HG02763 (cell line): ENCODE data around the gene SRC.

ENCODE experiments used
- ATAC-seq: cut with Tn5 transposase; IDR thresholded peaks from one replicate; pipeline ENCODE4 v1.9.1; 2021; ENCODE audit warnings: mild to moderate bottlenecking, moderate library complexity; ENCODE audit not compliant: unreplicated experiment

The SRC gene

DNA sequence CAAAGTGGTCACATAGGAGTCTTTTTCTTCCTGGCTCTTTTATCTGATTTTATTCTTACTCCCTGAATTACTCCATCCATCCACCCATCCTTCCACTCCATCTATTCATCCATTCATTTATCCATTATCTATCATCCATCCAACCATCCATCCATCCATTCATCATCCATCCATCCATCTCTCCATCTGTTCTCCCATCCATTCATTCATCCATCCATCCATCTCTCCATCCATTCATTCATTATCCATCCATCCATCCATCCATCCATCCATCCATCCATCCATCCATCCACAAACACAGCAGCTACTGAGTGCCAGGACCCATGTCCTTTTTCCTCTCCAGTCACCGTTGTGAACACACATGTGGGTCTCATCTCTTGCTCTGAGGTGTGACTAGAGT is 96.6 kb downstream of the SRC start:
- ATAC-seq: no peak

DNA sequence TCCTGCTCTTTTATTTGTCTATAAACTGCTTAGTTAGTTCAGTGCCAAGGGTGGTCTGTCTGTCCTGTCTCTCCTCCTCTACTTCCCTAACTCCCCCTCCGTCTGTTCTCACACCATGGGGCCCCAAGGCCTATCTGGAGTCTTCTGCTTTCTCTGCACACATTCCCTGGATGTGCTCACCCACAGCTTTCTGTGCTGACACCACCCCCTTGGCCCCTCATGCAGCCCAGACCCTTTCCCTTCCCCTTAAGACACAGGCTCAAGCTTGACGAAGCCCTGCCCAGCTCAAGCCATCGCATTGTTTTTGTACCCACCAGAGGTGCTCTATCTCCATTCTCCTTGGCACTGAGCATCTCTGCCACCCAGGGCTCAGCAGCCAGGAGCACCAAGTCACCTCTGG is 97.0 kb downstream of the SRC start:
- no peak for ATAC-seq

DNA sequence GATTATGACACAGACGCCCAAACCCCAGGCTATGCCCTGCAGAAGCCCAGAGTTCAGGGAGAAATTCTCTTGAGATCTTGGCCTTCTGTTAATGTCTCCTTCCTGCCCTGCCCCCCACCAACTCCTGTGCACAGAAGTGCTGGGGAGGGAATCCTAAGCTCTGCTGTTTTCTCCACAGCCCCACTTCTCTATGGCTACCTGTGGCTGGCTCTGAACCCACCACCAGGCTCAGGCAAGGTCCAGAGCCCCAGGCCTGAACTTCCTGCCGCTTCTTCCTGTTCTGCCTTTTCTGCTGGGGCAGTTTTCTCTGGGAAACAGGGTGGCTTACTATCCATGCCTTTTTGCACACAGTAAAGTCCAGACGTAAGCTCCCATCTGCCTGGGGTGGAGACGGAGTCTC is 97.7 kb downstream of the SRC start:
- ATAC-seq: no peak

DNA sequence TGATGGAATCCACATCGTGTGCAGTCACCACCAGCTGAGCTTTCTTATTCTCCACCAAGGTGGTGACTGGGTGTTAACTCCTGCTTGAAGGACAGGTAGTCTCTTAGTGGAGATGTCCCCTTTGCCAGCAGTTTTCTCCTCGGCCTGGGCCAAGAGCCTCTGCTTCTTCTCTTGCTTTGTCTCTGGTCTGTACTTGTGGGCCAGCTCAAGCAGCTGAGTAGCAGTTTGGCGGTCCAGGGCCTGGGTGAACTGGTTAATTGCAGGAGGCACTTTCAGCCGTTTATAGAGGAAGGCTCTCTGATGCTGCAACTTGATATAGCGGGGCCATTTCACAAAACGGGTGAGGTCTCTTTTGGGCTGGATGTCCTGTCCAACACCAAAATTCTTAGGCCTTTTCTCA is 99.1 kb downstream of the SRC start:
- ATAC-seq: no peak

DNA sequence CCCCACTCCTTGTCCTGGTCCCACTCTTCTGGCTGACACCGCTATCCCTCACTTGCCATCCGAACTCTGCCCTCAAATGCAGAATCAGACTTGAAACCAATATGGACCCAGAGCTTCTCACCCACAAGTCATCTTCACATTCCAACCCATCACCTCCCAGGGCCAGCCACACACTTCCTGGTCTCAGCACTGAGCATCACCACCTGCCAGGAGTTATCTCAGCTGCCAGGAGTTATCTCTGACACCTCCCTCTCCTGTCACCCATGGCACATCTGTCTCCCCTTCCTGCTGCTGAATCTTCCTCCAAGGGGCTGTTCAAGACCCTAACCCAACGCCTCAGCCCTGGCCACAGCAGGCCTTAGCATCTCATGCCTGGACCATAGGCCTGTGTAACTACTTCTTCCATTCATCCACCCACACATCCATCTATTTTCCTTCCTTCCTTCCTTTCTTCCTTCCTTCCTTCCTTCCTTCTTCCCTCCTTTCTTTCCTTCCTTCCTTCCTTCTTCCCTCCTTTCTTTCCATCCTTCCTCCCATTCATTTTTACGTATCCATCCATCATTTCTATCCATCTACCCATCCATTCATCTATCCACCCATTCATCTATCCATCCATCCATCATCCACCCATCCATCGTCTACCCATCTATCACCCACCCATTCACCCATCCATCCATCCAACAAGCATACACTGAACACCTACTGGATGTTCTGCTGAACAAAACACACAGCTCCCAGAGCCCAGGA is 100.5 kb downstream of the SRC start:
- ATAC-seq: no peak

DNA sequence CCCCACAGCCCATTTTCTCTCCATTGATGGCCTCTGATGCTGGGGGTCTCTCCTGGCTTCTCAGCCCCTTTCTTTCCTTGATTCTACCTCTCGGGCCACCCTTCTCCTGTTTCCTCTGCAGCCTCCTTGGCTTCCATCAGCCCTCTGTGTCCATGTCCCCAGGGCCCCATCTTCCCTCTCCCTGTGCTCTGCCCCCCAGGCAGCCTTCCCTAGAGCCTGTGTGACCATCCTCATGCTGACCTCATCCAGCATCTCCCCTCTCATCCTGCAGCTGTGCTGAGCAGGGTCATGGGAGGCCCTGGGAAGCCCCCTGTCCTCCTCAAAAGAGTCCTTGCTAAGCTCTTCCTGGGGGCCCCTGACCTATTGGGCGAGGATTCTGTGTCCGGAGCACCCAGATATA is 101.7 kb downstream of the SRC start:
- ATAC-seq: no peak

DNA sequence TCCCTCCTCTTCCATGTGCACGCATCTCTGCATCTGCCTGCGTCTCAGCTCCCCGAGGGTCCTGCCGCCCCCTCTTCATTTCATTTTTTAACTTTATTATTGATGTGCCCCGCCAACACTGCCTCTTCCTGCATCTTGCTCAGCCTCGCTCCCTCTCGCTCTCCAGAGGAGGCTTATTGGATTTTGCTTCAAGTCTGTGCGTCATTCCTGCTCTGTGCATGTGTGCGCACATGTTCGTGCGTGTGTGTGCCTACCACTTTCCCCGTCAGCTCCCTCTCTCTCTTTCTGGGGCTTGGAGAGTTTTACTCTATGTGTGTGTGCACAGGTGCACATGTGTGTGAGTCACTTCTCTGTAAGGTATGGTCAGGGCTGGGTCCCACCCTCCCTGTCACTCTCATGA is 103.3 kb downstream of the SRC start:
- no peak for ATAC-seq

DNA sequence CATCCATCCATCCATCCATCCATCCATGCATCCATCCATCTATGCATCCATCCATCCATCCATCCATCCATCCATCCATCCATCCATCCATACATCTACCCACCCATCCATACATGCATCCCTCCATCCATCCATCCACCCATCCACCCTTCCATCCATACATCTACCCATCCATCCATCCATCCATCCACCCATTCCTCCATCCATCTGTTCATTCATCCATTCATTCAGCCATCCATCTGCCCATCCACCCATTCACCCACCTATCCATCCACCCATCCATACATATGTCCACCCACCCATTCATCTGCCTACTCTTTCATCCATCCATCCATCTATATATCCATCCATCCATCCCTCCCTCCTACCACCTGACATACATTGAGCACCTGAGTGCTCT is 104.4 kb downstream of the SRC start:
- no peak for ATAC-seq

DNA sequence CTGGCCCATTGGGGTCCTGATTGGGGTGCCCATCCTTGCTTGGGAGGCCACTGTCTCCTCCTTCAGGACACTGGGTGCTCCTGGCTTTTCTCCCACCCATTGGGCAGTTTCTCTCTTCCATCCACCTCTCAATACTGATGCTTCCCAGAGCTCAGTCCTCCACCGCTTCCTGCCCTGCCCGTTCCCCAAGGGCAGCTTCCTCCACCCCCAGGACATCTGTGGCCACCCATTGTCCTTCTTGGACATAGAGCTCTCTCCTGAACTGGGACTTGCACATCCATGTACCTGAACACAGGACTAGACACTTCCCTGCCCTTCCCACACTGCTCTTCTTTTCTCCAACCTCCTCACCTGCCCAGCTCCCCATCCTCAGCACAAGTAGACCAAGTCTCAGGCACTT is 105.7 kb downstream of the SRC start:
- ATAC-seq: no peak

DNA sequence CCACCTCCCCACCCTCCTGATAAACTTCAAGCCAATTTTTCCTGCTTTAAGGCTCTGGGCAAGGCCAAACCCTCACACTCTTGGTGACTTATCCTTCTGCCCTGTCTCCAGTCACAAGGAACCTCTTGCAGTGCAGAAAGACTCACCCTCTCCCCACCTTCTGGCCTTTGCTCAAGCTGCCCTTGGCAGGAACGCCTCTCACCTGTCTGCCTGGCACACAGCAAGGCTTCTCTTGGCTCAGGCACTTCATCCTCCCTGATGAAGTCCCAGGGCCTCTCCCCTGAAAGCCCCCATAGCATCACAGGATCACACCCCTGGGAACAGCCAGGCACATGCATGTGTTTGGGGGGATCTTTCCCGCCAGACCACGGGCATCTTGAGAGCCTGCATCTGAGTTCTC is 106.3 kb downstream of the SRC start:
- ATAC-seq: no peak

DNA sequence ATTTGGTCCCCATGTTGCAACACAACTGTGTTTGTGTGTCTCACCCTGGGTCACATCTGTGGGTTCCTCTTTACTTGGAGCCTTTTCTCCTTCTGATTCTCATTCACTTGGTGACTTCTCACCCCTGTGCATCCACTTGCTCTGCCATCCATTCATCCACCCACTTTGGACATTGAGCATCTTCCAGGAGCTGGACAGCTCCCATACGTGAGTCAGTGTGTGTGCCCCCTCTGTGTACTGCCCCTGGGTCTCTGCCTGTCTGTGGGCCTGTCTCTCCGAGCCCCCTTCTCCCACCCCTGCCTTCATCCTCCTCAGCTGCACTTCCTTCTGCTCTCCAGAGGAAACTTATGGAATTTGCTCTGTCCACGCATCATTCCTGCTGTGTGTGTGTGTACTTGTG is 107.3 kb downstream of the SRC start:
- ATAC-seq: no peak

DNA sequence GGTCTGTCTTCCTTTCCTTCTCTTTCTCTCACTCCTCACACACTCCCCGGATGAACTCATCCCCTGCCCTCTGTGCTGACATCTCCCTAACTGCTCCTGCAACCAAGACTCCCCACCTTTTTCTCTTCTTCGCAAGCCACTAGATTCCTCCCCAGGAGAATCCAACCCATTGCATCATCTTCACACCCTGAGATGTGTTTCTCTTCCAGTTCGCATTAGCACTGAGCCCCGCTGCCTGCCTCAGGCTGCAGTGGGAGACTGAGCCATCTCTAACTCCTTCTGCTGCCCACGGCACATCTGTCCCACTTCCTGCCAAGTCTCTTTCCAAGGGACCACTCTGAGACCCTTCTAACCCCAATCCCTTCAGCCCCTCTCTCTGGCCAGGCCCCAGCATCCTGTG is 107.9 kb downstream of the SRC start:
- no peak for ATAC-seq

DNA sequence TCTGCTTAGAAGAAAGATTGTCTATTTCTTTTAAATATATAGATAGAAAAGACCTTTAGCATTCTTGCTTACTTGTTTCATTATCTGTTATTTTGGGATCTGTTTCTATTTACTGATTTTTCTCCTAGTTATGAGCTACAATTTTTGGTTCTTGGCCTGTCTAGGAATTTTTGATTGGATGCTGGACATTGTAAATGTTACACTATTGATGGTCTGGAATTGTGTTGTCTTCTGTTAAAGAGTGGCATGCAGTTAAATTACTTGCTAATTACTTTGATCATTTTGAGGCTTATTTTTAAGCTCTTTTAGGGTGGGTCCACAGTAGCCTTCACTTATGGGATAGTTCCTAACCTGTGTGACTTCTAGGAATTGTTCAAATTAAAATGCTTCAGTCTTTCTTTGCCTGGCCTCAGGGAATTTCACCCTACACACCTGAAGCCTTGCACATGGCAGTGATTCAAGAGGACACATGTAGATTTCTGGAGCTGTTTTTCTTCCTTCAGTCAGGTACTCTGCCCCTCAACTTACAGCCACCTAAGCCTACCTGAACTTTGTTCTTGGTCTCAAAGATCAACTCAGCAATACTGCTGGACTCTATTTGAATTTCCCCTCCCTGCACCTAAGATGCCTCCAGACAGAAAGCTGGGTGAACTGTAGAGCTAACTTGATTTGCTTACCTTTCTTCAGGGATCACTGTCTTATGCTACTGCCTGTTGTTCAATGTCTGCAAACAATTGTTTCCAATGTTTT is 108.9 kb downstream of the SRC start:
- ATAC-seq: no peak
